Activated T-cell treated with anti-CD3 and anti-CD28 coated beads, Interleukin-2, amount 50 U/mL, for 72 hours (primary cell): ENCODE measurements around the gene AFF3. TPM values are rescaled to one million over a fixed set of nuclear protein-coding genes. Genes with fewer than 3 reads are reported as not detected.

Source experiments
- ATAC-seq, 2 donors: fragments of 150-1000 bp; cut with Tn5 transposase; replicated peaks in 1 of 2; 2 replicates each; pipeline ENCODE4 v1.10.0; 2021; ENCODE audit warnings: moderate library complexity in 2 of 2, mild to moderate bottlenecking in 1 of 2
- DNase-seq, 2 donors: peaks; one replicate each; pipeline ENCODE4 v3.0.0; 2021 to 2022; ENCODE audit warnings: mixed read lengths in 1 of 2
- H3K27ac Mint-ChIP-seq: one replicate; pipeline ENCODE4 v1.8.0; 2022; ENCODE audit warnings: mild to moderate bottlenecking, moderate library complexity, mixed read lengths
- H3K27me3 Mint-ChIP-seq: one replicate; pipeline ENCODE4 v1.8.0; 2022; ENCODE audit warnings: low read depth, mixed read lengths
- H3K36me3 Mint-ChIP-seq, 2 donors: one replicate each; pipeline ENCODE4 v1.8.0; 2022; ENCODE audit warnings: mixed read lengths in 2 of 2, mild to moderate bottlenecking in 1 of 2; ENCODE audit not compliant: insufficient read depth in 2 of 2
- H3K4me1 Mint-ChIP-seq: one replicate; pipeline ENCODE4 v1.8.0; 2022; ENCODE audit warnings: low read depth, mixed read lengths
- H3K4me3 Mint-ChIP-seq, 2 donors: one replicate each; pipeline ENCODE4 v1.8.0; 2022; ENCODE audit warnings: mild to moderate bottlenecking in 2 of 2, mixed read lengths in 2 of 2, moderate library complexity in 2 of 2
- H3K9me3 Mint-ChIP-seq, 2 donors: one replicate each; pipeline ENCODE4 v1.8.0; 2022; ENCODE audit warnings: mixed read lengths in 2 of 2
- total RNA-seq, 2 donors: library from RNA; stranded (reverse); gene quantifications; one replicate each; pipeline ENCODE4 v1.2.3, GENCODE V29; 2022

Gene AFF3
- total RNA-seq, 2 donors from 2014 or later = 0.39 to 2.6 TPM

DNA sequence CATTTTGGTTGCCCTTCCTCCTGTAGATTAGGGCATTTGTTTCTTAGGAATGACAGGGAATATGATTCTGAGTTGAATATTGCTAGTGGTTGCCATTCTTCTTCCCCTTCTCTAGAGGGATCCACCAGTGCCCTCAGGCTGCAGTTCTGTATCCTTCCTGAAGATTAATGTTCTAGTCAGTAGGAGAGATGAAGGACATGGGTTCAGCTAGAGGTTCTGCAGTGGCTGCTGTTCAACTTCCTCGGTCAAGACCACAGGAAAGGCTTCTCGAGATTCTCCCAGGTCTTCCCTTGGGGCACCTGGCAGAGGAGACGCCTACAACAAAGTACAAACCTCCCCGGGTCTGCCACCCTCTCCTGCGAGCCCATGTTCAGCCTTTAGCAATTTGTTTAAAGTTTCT is 325.5 kb downstream of the AFF3 start:
- no peaks in the 10 kb centered on the region for H3K9me3 Mint-ChIP-seq
- DNase-seq (no peak), ATAC-seq (no peak)
- H3K27ac Mint-ChIP-seq = no peak overlapping the region
- H3K36me3 Mint-ChIP-seq = no peaks in the 10 kb centered on the region
- H3K27me3 Mint-ChIP-seq = no peaks in the 10 kb centered on the region
- no peaks in the 10 kb centered on the region for H3K4me1 Mint-ChIP-seq
- H3K4me3 Mint-ChIP-seq = no peak overlapping the region

DNA sequence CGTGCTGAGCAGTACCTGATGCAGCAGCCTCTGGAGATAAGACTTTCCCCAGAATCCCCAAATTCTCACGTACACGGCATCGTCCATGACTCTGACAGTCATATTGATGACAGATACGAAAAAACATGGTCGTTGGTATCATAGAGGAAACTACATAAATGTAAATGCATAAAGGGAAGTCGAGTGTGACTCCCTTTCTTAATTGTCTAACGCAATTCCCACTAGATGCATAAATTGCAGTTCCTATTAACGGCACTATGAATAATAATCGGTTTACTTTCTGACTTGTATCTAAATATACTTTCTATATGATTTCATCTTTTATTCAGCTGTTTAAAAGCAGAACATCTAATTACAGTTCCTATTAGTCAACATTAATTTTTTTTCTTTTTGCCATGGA is 330.0 kb downstream of the AFF3 start:
- H3K4me3 Mint-ChIP-seq = no peak overlapping the region
- ATAC-seq (no peak), DNase-seq (no peak)
- H3K4me1 Mint-ChIP-seq = no peaks in the 10 kb centered on the region
- H3K27ac Mint-ChIP-seq = no peak overlapping the region
- no peaks in the 10 kb centered on the region for H3K9me3 Mint-ChIP-seq
- H3K36me3 Mint-ChIP-seq = no peaks in the 10 kb centered on the region
- no peaks in the 10 kb centered on the region for H3K27me3 Mint-ChIP-seq

DNA sequence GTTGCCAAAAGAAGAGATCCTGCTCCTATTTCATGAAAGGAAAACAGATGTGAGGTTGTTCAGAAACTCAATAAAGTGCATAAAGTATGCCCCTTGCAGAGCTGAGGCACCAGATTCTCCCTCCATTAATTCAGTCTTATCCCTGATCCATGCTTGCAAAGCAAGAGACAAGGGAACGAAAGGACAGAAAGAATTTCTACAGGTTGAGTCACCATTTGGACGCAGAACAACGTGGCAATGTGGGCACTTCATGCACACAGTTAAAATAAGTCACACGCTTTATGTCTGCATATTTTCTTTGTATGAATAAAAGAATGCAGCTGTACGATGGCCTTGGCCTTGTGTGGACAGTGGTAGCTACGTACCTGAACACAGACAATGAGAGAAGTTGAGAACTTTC is 330.8 kb downstream of the AFF3 start:
- no peaks in the 10 kb centered on the region for H3K4me1 Mint-ChIP-seq
- H3K27ac Mint-ChIP-seq = no peak overlapping the region
- H3K36me3 Mint-ChIP-seq = no peaks in the 10 kb centered on the region
- no peaks in the 10 kb centered on the region for H3K27me3 Mint-ChIP-seq
- no peak overlapping the region for H3K4me3 Mint-ChIP-seq
- no peak for DNase-seq
- no peak for ATAC-seq
- H3K9me3 Mint-ChIP-seq = no peaks in the 10 kb centered on the region

- Mint-ChIP-seq H3K4me3 (no peak overlapping the region), H3K9me3 (no peaks in the 10 kb centered on the region), H3K27me3 (no peaks in the 10 kb centered on the region), H3K4me1 (no peaks in the 10 kb centered on the region), H3K27ac (no peak overlapping the region), H3K36me3 (no peaks in the 10 kb centered on the region)
- DNase-seq (no peak), ATAC-seq (no peak)
These were observed 332.2 kb downstream of the AFF3 start for GRCh38 chr2:99810225-99810624.

- no peak overlapping the region for H3K27ac Mint-ChIP-seq
- H3K4me1 Mint-ChIP-seq = no peaks in the 10 kb centered on the region
- DNase-seq (no peak), ATAC-seq (no peak)
- no peaks in the 10 kb centered on the region for H3K9me3 Mint-ChIP-seq
- no peaks in the 10 kb centered on the region for H3K36me3 Mint-ChIP-seq
- no peaks in the 10 kb centered on the region for H3K27me3 Mint-ChIP-seq
- no peak overlapping the region for H3K4me3 Mint-ChIP-seq
These were observed 333.0 kb downstream of the AFF3 start for GRCh38 chr2:99809259-99809900.

GRCh38 chr2:99808361-99809200 is 333.8 kb downstream of the AFF3 start:
- Mint-ChIP-seq H3K27me3 (no peaks in the 10 kb centered on the region), H3K27ac (no peak overlapping the region), H3K36me3 (no peaks in the 10 kb centered on the region), H3K9me3 (no peaks in the 10 kb centered on the region), H3K4me3 (no peak overlapping the region), H3K4me1 (no peaks in the 10 kb centered on the region)
- ATAC-seq (no peak), DNase-seq (no peak)

- Mint-ChIP-seq H3K4me3 (no peak overlapping the region), H3K4me1 (no peaks in the 10 kb centered on the region), H3K36me3 (peaks cover 0 to 1% of the 10 kb centered on the region in 2 donors)
These were observed 335.6 kb downstream of the AFF3 start for GRCh38 chr2:99806758-99807157.

GRCh38 chr2:99805930-99806476 is 336.4 kb downstream of the AFF3 start:
- DNase-seq (no peak), ATAC-seq (no peak)
- H3K27ac Mint-ChIP-seq = no peak overlapping the region
- H3K4me1 Mint-ChIP-seq = no peaks in the 10 kb centered on the region
- peaks cover 0 to 1% of the 10 kb centered on the region in 2 donors for H3K36me3 Mint-ChIP-seq
- H3K27me3 Mint-ChIP-seq = no peaks in the 10 kb centered on the region
- no peaks in the 10 kb centered on the region for H3K9me3 Mint-ChIP-seq
- H3K4me3 Mint-ChIP-seq = no peak overlapping the region

More at GRCh38 chr2:99806758-99807157, 335.6 kb downstream of the AFF3 start:
- DNase-seq (no peak), ATAC-seq (no peak)
- Mint-ChIP-seq H3K27me3 (no peaks in the 10 kb centered on the region), H3K9me3 (no peaks in the 10 kb centered on the region), H3K27ac (no peak overlapping the region)

GRCh38 chr2:99803846-99804245 is 338.5 kb downstream of the AFF3 start:
- Mint-ChIP-seq H3K27ac (no peak overlapping the region), H3K9me3 (no peaks in the 10 kb centered on the region), H3K27me3 (no peaks in the 10 kb centered on the region), H3K4me1 (no peaks in the 10 kb centered on the region), H3K4me3 (no peak overlapping the region), H3K36me3 (peaks cover 0 to 1% of the 10 kb centered on the region in 2 donors)
- no peak for DNase-seq
- no peak for ATAC-seq

- H3K27me3 Mint-ChIP-seq = no peaks in the 10 kb centered on the region
- peaks cover 0 to 1% of the 10 kb centered on the region in 2 donors for H3K36me3 Mint-ChIP-seq
- no peaks in the 10 kb centered on the region for H3K4me1 Mint-ChIP-seq
- ATAC-seq (no peak), DNase-seq (no peak)
- peaks cover 0 to 1% of the 10 kb centered on the region in 2 donors for H3K9me3 Mint-ChIP-seq
- H3K4me3 Mint-ChIP-seq = no peak overlapping the region
- no peak overlapping the region for H3K27ac Mint-ChIP-seq
These were observed 339.7 kb downstream of the AFF3 start for GRCh38 chr2:99802734-99803133.

- Mint-ChIP-seq H3K27ac (no peak overlapping the region), H3K4me1 (no peaks in the 10 kb centered on the region), H3K27me3 (no peaks in the 10 kb centered on the region), H3K36me3 (peaks cover 4 to 8% of the 10 kb centered on the region in 2 donors), H3K4me3 (no peak overlapping the region), H3K9me3 (peaks cover 5 to 7% of the 10 kb centered on the region in 2 donors)
- DNase-seq = no peak
- no peak for ATAC-seq
These were observed 341.0 kb downstream of the AFF3 start for GRCh38 chr2:99801327-99801901.

DNA sequence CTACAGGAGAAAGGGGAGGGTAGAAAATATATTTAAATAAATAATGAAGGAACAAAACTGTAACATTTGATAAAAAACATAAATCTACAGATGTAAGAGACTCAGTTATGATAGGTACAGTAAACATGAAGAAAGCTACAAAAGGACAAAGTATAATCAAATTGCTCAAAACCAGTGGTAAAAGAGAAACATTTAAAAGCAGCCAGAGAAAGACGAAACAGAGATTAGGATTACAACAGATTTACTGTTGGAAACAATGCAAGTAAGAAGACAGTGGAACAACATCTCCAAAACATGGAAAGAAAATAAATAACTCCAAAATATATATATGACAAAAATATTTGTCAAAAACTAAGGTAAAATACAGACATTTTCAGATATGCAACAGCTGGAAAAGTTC is 344.9 kb downstream of the AFF3 start:
- peaks cover 4 to 7% of the 10 kb centered on the region in 2 donors for H3K36me3 Mint-ChIP-seq
- no peak overlapping the region for H3K27ac Mint-ChIP-seq

DNA sequence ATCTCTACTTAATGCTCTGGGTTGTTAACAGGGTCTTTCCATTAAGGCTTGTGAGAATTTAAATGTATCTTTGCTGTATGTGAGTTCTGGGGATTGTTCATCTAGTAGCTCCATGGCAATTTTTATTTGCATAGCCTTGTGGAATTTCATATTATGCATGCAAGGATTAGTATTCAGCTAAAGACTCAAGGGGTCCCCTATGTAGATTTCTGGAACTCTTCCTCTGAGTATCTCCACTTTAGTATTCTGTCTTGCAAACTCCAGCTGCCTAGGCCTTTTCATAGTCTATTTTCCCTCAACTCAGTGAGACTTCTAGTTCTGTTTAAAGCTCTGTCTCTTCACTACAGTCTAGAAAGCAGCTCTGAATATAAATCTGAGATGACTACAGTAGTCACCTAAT is 348.0 kb downstream of the AFF3 start:
- Mint-ChIP-seq H3K4me3 (no peak overlapping the region), H3K27ac (no peak overlapping the region), H3K4me1 (no peaks in the 10 kb centered on the region), H3K27me3 (no peaks in the 10 kb centered on the region), H3K36me3 (peaks cover 4 to 7% of the 10 kb centered on the region in 2 donors), H3K9me3 (peaks cover 7% of the 10 kb centered on the region in 2 donors)
- ATAC-seq (no peak), DNase-seq (no peak)

More for the DNA sequence above, 344.9 kb downstream of the AFF3 start:
- Mint-ChIP-seq H3K4me3 (no peak overlapping the region), H3K27me3 (no peaks in the 10 kb centered on the region), H3K9me3 (peaks cover 7% of the 10 kb centered on the region in 2 donors), H3K4me1 (no peaks in the 10 kb centered on the region)
- ATAC-seq (no peak), DNase-seq (no peak)
